Astrocyte (in vitro differentiated cells and primary cell): ENCODE measurements around the gene CD4. TPM values are rescaled to one million over a fixed set of nuclear protein-coding genes. Genes with fewer than 3 reads are reported as not detected.

Experiments
- DNase-seq: peaks from one replicate; pipeline ENCODE4 v3.0.0-alpha.2; 2010; ENCODE audit warnings: low read depth
- FAIRE-seq: peaks from 2 replicates; lab custom pipeline; 2011; peaks lifted over from hg19 to GRCh38; lab: Jason Lieb, UNC
- H2AFZ ChIP-seq: 2 replicates; pipeline ENCODE4 v1.6.0; 2012; ENCODE audit warnings: low read depth, low read length, inconsistent platforms
- H3K27ac ChIP-seq: 2 replicates; pipeline ENCODE4 v1.5.1; 2011; ENCODE audit warnings: low read depth, low read length, inconsistent platforms
- H3K27me3 ChIP-seq: 2 replicates; pipeline ENCODE4 v1.6.0; 2011; ENCODE audit warnings: low read length, inconsistent platforms; ENCODE audit not compliant: insufficient read depth
- H3K36me3 ChIP-seq: 2 replicates; pipeline ENCODE4 v1.5.1; 2011; ENCODE audit warnings: low read length, inconsistent platforms; ENCODE audit not compliant: insufficient read depth
- H3K4me1 ChIP-seq: 2 replicates; pipeline ENCODE4 v1.5.1; 2011; ENCODE audit warnings: low read length, inconsistent platforms; ENCODE audit not compliant: insufficient read depth
- H3K4me2 ChIP-seq: 2 replicates; pipeline ENCODE4 v1.6.0; 2012; ENCODE audit warnings: low read length, inconsistent platforms
- H3K4me3 ChIP-seq: 2 replicates; pipeline ENCODE4 v1.5.1; 2011; ENCODE audit warnings: low read depth, mild to moderate bottlenecking, low read length, inconsistent platforms; ENCODE audit not compliant: insufficient read depth
- H3K79me2 ChIP-seq: 2 replicates; pipeline ENCODE4 v1.6.0; 2012; ENCODE audit warnings: mild to moderate bottlenecking, low read length, inconsistent platforms; ENCODE audit not compliant: insufficient read depth
- H3K9ac ChIP-seq: 2 replicates; pipeline ENCODE4 v1.6.0; 2012; ENCODE audit warnings: mild to moderate bottlenecking, low read length, inconsistent platforms
- H3K9me3 ChIP-seq: 2 replicates; pipeline ENCODE4 v1.5.1; 2012; ENCODE audit warnings: low read depth, mild to moderate bottlenecking, low read length, inconsistent platforms; ENCODE audit not compliant: insufficient read depth
- H4K20me1 ChIP-seq: 2 replicates; pipeline ENCODE4 v1.6.0; 2012; ENCODE audit warnings: low read length, inconsistent platforms; ENCODE audit not compliant: insufficient read depth
- H3K27ac Mint-ChIP-seq: one replicate; pipeline ENCODE4 v1.8.0; 2021; ENCODE audit warnings: mild to moderate bottlenecking, mixed read lengths; ENCODE audit not compliant: unreplicated experiment
- H3K27me3 Mint-ChIP-seq: one replicate; pipeline ENCODE4 v1.8.0; 2021; ENCODE audit warnings: low read depth, mixed read lengths; ENCODE audit not compliant: unreplicated experiment
- H3K36me3 Mint-ChIP-seq: one replicate; pipeline ENCODE4 v1.8.0; 2021; ENCODE audit warnings: low read depth, mixed read lengths; ENCODE audit not compliant: unreplicated experiment
- H3K4me1 Mint-ChIP-seq: one replicate; pipeline ENCODE4 v1.8.0; 2021; ENCODE audit warnings: low read depth, mixed read lengths; ENCODE audit not compliant: unreplicated experiment
- H3K4me3 Mint-ChIP-seq: one replicate; pipeline ENCODE4 v1.8.0; 2021; ENCODE audit warnings: mild to moderate bottlenecking, moderate library complexity, mixed read lengths; ENCODE audit not compliant: unreplicated experiment
- H3K9me3 Mint-ChIP-seq: one replicate; pipeline ENCODE4 v1.8.0; 2021; ENCODE audit warnings: mild to moderate bottlenecking, mixed read lengths; ENCODE audit not compliant: unreplicated experiment
- EZH2 ChIP-seq: IDR thresholded peaks from 2 replicates; pipeline ENCODE4 v1.6.1; 2012; ENCODE audit warnings: mild to moderate bottlenecking, low read length, inconsistent platforms; ENCODE audit not compliant: insufficient read depth
- total RNA-seq: library from RNA; stranded (reverse); gene quantifications from 2 replicates; pipeline ENCODE4 v1.2.1, GENCODE V29; 2021
- TF ChIP-seq, protein P1 (sequence below): IDR thresholded peaks from 2 replicates; pipeline ENCODE4 v1.5.1; 2011; ENCODE audit warnings: low read depth, mild to moderate bottlenecking, inconsistent platforms, low read length, moderate library complexity; ENCODE audit not compliant: insufficient read depth

CD4 gene
- total RNA-seq, 1 donor from 2014 or later: 0.54 TPM

DNA sequence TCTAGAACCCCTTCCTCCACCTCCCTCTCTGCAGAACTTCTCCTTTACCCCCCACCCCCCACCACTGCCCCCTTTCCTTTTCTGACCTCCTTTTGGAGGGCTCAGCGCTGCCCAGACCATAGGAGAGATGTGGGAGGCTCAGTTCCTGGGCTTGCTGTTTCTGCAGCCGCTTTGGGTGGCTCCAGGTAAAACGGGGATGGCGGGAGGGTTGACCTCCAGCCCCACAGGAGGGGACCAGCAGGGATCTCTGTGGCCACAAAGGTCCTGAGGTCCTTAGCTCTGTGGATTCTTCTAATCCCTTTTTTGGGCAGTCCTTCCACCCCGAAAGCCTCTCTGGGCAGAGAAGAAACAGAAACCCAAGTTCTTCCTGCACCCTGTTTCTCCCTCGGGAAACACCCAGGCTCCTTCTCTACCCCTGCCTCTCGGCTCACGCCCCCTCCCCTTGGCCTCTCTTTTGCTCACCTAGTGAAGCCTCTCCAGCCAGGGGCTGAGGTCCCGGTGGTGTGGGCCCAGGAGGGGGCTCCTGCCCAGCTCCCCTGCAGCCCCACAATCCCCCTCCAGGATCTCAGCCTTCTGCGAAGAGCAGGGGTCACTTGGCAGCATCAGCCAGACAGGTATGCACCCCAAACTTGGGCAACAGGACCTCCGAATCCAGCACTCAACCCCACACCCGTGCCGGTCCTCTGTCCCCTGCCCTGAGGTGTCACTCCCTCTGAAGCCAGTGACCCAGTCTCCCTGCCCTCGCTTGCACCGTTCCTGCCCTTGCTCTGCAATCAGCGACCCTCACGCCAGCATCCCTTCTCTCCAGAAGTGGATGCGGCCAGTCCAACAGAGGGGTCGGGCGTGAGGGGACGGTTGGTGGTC lies 16.4 kb upstream of the CD4 start:
- Histone ChIP-seq H3K79me2 (peaks cover 20% of the 10 kb centered on the region), H3K4me1 (peaks cover 23% of the 10 kb centered on the region), H2AFZ (no peak overlapping the region), H3K9me3 (no peaks in the 10 kb centered on the region), H3K27ac (no peak overlapping the region), H3K4me3 (no peak overlapping the region), H4K20me1 (peaks cover 42% of the 10 kb centered on the region), H3K9ac (no peak overlapping the region), H3K27me3 (no peaks in the 10 kb centered on the region), H3K4me2 (peak overlapping the region; percentile 30), H3K36me3 (peaks cover 20% of the 10 kb centered on the region)
- H3K27me3 Mint-ChIP-seq: peaks cover 33% of the 10 kb centered on the region
- DNase-seq: no peak
- H3K4me3 Mint-ChIP-seq: no peak overlapping the region
- no peak for FAIRE-seq
- H3K9me3 Mint-ChIP-seq: no peaks in the 10 kb centered on the region
- peaks cover 15% of the 10 kb centered on the region for H3K4me1 Mint-ChIP-seq
- no peak overlapping the region for H3K27ac Mint-ChIP-seq
- no peak for TF ChIP-seq EZH2
- TF ChIP-seq, protein P1, sequence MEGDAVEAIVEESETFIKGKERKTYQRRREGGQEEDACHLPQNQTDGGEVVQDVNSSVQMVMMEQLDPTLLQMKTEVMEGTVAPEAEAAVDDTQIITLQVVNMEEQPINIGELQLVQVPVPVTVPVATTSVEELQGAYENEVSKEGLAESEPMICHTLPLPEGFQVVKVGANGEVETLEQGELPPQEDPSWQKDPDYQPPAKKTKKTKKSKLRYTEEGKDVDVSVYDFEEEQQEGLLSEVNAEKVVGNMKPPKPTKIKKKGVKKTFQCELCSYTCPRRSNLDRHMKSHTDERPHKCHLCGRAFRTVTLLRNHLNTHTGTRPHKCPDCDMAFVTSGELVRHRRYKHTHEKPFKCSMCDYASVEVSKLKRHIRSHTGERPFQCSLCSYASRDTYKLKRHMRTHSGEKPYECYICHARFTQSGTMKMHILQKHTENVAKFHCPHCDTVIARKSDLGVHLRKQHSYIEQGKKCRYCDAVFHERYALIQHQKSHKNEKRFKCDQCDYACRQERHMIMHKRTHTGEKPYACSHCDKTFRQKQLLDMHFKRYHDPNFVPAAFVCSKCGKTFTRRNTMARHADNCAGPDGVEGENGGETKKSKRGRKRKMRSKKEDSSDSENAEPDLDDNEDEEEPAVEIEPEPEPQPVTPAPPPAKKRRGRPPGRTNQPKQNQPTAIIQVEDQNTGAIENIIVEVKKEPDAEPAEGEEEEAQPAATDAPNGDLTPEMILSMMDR: no peak
- H3K36me3 Mint-ChIP-seq: peaks cover 33% of the 10 kb centered on the region

DNA sequence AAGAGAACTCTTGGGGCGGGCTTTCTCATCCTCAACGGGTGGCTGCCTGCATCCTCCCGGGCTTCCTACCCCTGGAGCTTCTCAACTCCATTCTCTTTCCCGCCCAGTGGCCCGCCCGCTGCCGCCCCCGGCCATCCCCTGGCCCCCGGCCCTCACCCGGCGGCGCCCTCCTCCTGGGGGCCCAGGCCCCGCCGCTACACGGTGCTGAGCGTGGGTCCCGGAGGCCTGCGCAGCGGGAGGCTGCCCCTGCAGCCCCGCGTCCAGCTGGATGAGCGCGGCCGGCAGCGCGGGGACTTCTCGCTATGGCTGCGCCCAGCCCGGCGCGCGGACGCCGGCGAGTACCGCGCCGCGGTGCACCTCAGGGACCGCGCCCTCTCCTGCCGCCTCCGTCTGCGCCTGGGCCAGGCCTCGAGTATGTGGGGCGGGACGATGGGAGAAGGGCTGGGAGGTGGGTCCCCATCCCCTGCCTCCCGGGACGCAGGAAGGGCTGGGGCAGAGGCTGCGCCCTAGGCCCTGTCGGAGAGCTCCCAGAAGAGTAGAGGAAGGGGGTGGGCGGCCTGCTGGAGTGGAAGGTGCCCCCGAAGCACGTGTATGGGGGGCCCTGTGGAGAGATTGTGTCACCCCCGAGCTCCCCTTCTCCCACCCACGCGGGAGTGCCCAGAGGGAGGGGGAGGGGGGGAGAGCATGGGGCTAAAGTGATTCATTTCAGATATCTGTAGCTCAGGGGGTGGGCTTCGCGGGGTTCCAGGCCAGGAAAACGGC lies 15.6 kb upstream of the CD4 start:
- Mint-ChIP-seq H3K27me3 (peaks cover 38% of the 10 kb centered on the region), H3K4me1 (peaks cover 18% of the 10 kb centered on the region), H3K27ac (no peak overlapping the region), H3K36me3 (peaks cover 31% of the 10 kb centered on the region), H3K9me3 (no peaks in the 10 kb centered on the region), H3K4me3 (no peak overlapping the region)
- H2AFZ ChIP-seq: no peak overlapping the region
- no peak overlapping the region for H3K4me3 ChIP-seq
- no peak for DNase-seq
- peak overlapping the region; percentile 30 for H3K4me2 ChIP-seq
- H3K9me3 ChIP-seq: no peaks in the 10 kb centered on the region
- FAIRE-seq: no peak
- peaks cover 20% of the 10 kb centered on the region for H3K36me3 ChIP-seq
- H3K79me2 ChIP-seq: peaks cover 12% of the 10 kb centered on the region
- H3K27me3 ChIP-seq: no peaks in the 10 kb centered on the region
- peaks cover 20% of the 10 kb centered on the region for H3K4me1 ChIP-seq
- TF ChIP-seq, protein P1: no peak
- no peak for TF ChIP-seq EZH2
- peaks cover 34% of the 10 kb centered on the region for H4K20me1 ChIP-seq
- no peak overlapping the region for H3K27ac ChIP-seq
- no peak overlapping the region for H3K9ac ChIP-seq
